ENCODE results near the gene SCMH1.

The SCMH1 gene

GRCh38 chr1:40977716-40978115 is 264.4 kb downstream of the SCMH1 start:
- TF ChIP-seq, protein P1, sequence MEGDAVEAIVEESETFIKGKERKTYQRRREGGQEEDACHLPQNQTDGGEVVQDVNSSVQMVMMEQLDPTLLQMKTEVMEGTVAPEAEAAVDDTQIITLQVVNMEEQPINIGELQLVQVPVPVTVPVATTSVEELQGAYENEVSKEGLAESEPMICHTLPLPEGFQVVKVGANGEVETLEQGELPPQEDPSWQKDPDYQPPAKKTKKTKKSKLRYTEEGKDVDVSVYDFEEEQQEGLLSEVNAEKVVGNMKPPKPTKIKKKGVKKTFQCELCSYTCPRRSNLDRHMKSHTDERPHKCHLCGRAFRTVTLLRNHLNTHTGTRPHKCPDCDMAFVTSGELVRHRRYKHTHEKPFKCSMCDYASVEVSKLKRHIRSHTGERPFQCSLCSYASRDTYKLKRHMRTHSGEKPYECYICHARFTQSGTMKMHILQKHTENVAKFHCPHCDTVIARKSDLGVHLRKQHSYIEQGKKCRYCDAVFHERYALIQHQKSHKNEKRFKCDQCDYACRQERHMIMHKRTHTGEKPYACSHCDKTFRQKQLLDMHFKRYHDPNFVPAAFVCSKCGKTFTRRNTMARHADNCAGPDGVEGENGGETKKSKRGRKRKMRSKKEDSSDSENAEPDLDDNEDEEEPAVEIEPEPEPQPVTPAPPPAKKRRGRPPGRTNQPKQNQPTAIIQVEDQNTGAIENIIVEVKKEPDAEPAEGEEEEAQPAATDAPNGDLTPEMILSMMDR (IDR thresholded peaks at IDR 0.05; ENCODE audit: low read depth, low read length), result no peak
- no peak for TF ChIP-seq EZH2phosphoT487 (IDR thresholded peaks at IDR 0.05; ENCODE audit: low read depth)
- Histone ChIP-seq H3K79me2 (ENCODE audit: low read length) (peaks cover 33% of the 10 kb centered on the region), H3K4me1 (ENCODE audit: low read length) (peaks cover 29% of the 10 kb centered on the region), H3K27ac (ENCODE audit: low read length) (no peak overlapping the region), H3K4me2 (ENCODE audit: low read length) (no peak overlapping the region), H3K27me3 (ENCODE audit: low read depth, low read length) (no peaks in the 10 kb centered on the region), H3K9ac (ENCODE audit: low read length) (no peak overlapping the region), H2AFZ (ENCODE audit: low read depth, low read length) (no peak overlapping the region), H3K36me3 (replicated peaks; ENCODE audit: low read depth, low read length) (peaks cover 3% of the 10 kb centered on the region), H3K9me3 (ENCODE audit: insufficient read depth, low read length) (no peaks in the 10 kb centered on the region), H3K4me3 (ENCODE audit: low read length) (no peak overlapping the region), H4K20me1 (ENCODE audit: insufficient read depth, low read length) (peaks cover 13% of the 10 kb centered on the region)

Data from OCI-LY3 (cell line).